ENCODE results near the gene LGI4. TPM values are rescaled to one million over a fixed set of nuclear protein-coding genes. Genes with fewer than 3 reads are reported as not detected.

Gene LGI4
- total RNA-seq, 1 experiment from 2014 or later: 0.32 TPM

- no peaks in the 10 kb centered on the region for H4K20me1 ChIP-seq (ENCODE audit: insufficient read depth)
- no peak overlapping the region for H3K4me2 ChIP-seq (ENCODE audit: low read length)
- H3K36me3 ChIP-seq (ENCODE audit: control insufficient read depth in 1 of 2, insufficient read depth in 2 of 2, low read length in 2 of 2): no peaks in the 10 kb centered on the region
- intact Hi-C loops (cut with micrococcal nuclease): no loop called here
- no peak overlapping the region for H3K4me3 ChIP-seq (replicated peaks in 1 of 2; ENCODE audit: low read depth in 1 of 2, low read length in 2 of 2)
- no peak overlapping the region for H3K27ac ChIP-seq (ENCODE audit: low read depth, low read length)
- no peaks in the 10 kb centered on the region for H3K9me3 ChIP-seq (ENCODE audit: control insufficient read depth in 1 of 2, insufficient read depth in 1 of 2, low read depth in 1 of 2, low read length in 2 of 2)
- no peak overlapping the region for H2AFZ ChIP-seq (ENCODE audit: low read depth, low read length, poor library complexity, severe bottlenecking)
- H3K9me2 ChIP-seq (ENCODE audit: insufficient read depth): no peaks in the 10 kb centered on the region
- TF ChIP-seq ELF1 (IDR thresholded peaks at IDR 0.05; ENCODE audit: borderline replicate concordance, low read depth) (no peak), FOSL1 (IDR thresholded peaks at IDR 0.05; ENCODE audit: low read depth) (no peak), EZH2phosphoT487 (IDR thresholded peaks at IDR 0.05; ENCODE audit: borderline replicate concordance) (no peak)
- no peak for ATAC-seq
- peaks cover 0 to 16% of the 10 kb centered on the region in 2 experiments; a peak in 2 of 4 replicates for H3K4me1 ChIP-seq (ENCODE audit: control insufficient read depth in 1 of 2, insufficient read depth in 2 of 2, low read length in 2 of 2)
- no peak for DNase-seq (ENCODE audit: low read depth, low spot score)
- H3K27me3 ChIP-seq (ENCODE audit: insufficient read depth, low read length): no peaks in the 10 kb centered on the region
- H3K79me2 ChIP-seq (ENCODE audit: insufficient read depth, low read length): no peaks in the 10 kb centered on the region
- POLR2A ChIA-PET: no interaction called here
- CTCF ChIA-PET: no interaction called here
- no peak overlapping the region for H3K9ac ChIP-seq (ENCODE audit: low read length)
- no TSS peak for BruUV-seq (replicated peaks)
- RAD21 ChIA-PET (ENCODE audit: low non-redundant PET in 1 of 2, low total read pairs in 2 of 2, uncharacterized antibody in 2 of 2, unreplicated experiment in 2 of 2): no interaction called here
Observed at GRCh38 chr19:35085947-35086346, 48.9 kb downstream of the LGI4 start.

GRCh38 chr19:35084509-35084762 is 50.4 kb downstream of the LGI4 start:
- intact Hi-C loops (cut with micrococcal nuclease): no loop called here
- no TSS peak for BruUV-seq (replicated peaks)
- peaks cover 0 to 7% of the 10 kb centered on the region in 2 experiments; a peak in 1 of 4 replicates for H3K4me1 ChIP-seq (ENCODE audit: control insufficient read depth in 1 of 2, insufficient read depth in 2 of 2, low read length in 2 of 2)

More at GRCh38 chr19:35084509-35084762, 50.4 kb downstream of the LGI4 start:
- RAD21 ChIA-PET (ENCODE audit: low non-redundant PET in 1 of 2, low total read pairs in 2 of 2, uncharacterized antibody in 2 of 2, unreplicated experiment in 2 of 2): no interaction called here
- Histone ChIP-seq H3K79me2 (ENCODE audit: insufficient read depth, low read length) (no peaks in the 10 kb centered on the region), H4K20me1 (ENCODE audit: insufficient read depth) (no peaks in the 10 kb centered on the region), H3K4me2 (ENCODE audit: low read length) (no peak overlapping the region), H2AFZ (ENCODE audit: low read depth, low read length, poor library complexity, severe bottlenecking) (no peak overlapping the region), H3K36me3 (ENCODE audit: control insufficient read depth in 1 of 2, insufficient read depth in 2 of 2, low read length in 2 of 2) (no peaks in the 10 kb centered on the region), H3K27ac (ENCODE audit: low read depth, low read length) (no peak overlapping the region), H3K9me2 (ENCODE audit: insufficient read depth) (no peaks in the 10 kb centered on the region), H3K27me3 (ENCODE audit: insufficient read depth, low read length) (no peaks in the 10 kb centered on the region), H3K9ac (ENCODE audit: low read length) (no peak overlapping the region), H3K9me3 (ENCODE audit: control insufficient read depth in 1 of 2, insufficient read depth in 1 of 2, low read depth in 1 of 2, low read length in 2 of 2) (no peaks in the 10 kb centered on the region), H3K4me3 (replicated peaks in 1 of 2; ENCODE audit: low read depth in 1 of 2, low read length in 2 of 2) (no peak overlapping the region)
- TF ChIP-seq EZH2phosphoT487 (IDR thresholded peaks at IDR 0.05; ENCODE audit: borderline replicate concordance) (no peak), REST (IDR thresholded peaks at IDR 0.05; ENCODE audit: low read depth) (no peak)
- no peak for DNase-seq (ENCODE audit: low read depth, low spot score)
- CTCF ChIA-PET: no interaction called here
- no peak for ATAC-seq
- POLR2A ChIA-PET: no interaction called here
